ENCODE results near the gene SPESP1. TPM values are rescaled to one million over a fixed set of nuclear protein-coding genes. Genes with fewer than 3 reads are reported as not detected.

The SPESP1 gene
- polyA plus RNA-seq (2012; ENCODE audit: low read depth, missing spikeins), result 4.6 TPM

DNA sequence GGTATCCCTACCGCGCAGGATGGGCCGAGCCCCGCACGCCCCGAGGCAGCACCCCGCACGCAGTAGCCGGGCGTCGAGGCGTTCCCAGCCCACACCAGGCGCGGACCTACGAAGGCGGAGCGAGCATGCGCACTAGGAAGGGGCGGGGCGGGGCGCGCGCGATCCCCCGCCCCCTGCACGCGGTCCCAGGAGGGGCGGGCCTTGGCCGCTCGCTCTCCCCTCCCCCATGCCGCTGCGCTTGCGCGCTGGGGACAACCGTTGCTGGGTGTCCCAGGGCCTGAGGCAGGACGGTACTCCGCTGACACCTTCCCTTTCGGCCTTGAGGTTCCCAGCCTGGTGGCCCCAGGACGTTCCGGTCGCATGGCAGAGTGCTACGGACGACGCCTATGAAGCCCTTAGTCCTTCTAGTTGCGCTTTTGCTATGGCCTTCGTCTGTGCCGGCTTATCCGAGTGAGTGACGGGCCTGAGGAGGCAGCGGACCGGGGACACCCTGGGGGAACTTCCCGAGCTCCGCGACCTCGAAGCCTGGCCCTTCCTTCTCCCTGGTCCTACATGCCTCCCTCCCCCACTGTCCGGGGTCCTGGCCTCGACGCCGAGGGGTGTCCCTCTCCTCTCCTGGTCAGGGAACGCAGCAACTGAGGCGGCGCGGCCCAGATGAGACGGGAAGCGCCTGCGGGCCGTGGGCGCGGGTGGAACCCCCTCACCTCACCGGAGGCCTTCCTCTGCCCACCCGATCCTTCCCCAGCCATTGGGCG is at the start of gene SPESP1:
SPESP1 (plus strand) TSS at position 258 of the 755 bp plus-strand sequence; CDS start at position 387, 129 bp downstream.
- FAIRE-seq, result peak; percentile 97
- DNase-seq (ENCODE audit: insufficient read length, low spot score), result peak; percentile 79
- TF ChIP-seq POU2F2 (IDR thresholded peaks at IDR 0.05; ENCODE audit: low read depth, low read length) (no peak), POLR2A (IDR thresholded peaks at IDR 0.05; ENCODE audit: low read depth, low read length) (peak; percentile 68), POLR2AphosphoS5 (IDR thresholded peaks at IDR 0.05; ENCODE audit: low read depth, low read length) (peak; percentile 74)

DNA sequence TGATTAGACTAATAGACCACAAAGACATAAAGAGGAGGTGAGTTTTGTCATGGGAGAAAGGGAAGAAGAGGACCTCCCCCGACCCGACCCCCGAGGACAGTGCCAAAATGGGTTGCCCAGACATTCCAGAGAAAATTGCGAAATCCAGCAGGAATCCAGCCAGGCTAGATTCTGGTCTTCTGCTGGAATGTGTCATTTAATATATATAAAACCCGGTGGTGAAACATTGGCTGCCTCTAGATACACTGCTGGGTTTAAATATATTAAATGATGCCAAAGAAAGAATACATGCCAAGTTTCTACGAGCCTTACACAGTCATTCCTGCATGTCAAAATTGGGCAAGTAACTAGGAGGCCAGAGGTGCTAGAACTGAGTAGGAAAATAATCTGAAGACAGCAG is 45.3 kb upstream of the SPESP1 start:
- FAIRE-seq (no peak), DNase-seq (ENCODE audit: insufficient read length, low spot score) (no peak)
- TF ChIP-seq PAX5 (IDR thresholded peaks at IDR 0.05; ENCODE audit: insufficient read depth, low read length, severe bottlenecking) (no peak), POLR2A (IDR thresholded peaks at IDR 0.05; ENCODE audit: low read depth, low read length) (no peak), POLR2AphosphoS5 (IDR thresholded peaks at IDR 0.05; ENCODE audit: low read depth, low read length) (no peak), TAF1 (IDR thresholded peaks at IDR 0.05; ENCODE audit: low read depth, low read length) (no peak), SPI1 (IDR thresholded peaks at IDR 0.05; ENCODE audit: low read depth, low read length) (no peak), POU2F2 (IDR thresholded peaks at IDR 0.05; ENCODE audit: low read depth, low read length) (no peak)

DNA sequence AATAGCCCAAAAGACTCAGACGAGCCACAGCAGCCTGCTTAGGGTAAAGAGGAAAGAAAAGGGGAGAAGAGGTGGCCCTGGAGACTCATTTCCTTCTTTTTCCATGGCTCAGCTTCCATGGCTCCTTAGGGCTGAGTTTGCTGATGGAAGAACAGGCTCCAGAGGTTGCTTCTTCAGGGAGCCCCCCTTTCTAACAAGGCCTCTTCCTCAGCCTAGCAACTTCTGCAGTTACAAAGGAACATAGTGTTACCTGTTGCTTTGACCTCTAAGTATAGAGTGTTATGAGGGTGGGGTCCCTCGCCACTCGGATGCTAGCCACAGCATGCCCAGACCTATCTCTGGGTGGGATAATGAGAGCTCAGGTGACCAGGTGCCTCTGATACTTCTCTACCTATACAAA is 43.2 kb upstream of the SPESP1 start:
- FAIRE-seq (no peak), DNase-seq (ENCODE audit: insufficient read length, low spot score) (no peak)
- TF ChIP-seq TAF1 (IDR thresholded peaks at IDR 0.05; ENCODE audit: low read depth, low read length), result no peak
- TF ChIP-seq POLR2AphosphoS5 (IDR thresholded peaks at IDR 0.05; ENCODE audit: low read depth, low read length), result no peak
- TF ChIP-seq PAX5 (IDR thresholded peaks at IDR 0.05; ENCODE audit: insufficient read depth, low read length, severe bottlenecking), result no peak
- no peak for TF ChIP-seq SPI1 (IDR thresholded peaks at IDR 0.05; ENCODE audit: low read depth, low read length)
- no peak for TF ChIP-seq POU2F2 (IDR thresholded peaks at IDR 0.05; ENCODE audit: low read depth, low read length)
- no peak for TF ChIP-seq POLR2A (IDR thresholded peaks at IDR 0.05; ENCODE audit: low read depth, low read length)

DNA sequence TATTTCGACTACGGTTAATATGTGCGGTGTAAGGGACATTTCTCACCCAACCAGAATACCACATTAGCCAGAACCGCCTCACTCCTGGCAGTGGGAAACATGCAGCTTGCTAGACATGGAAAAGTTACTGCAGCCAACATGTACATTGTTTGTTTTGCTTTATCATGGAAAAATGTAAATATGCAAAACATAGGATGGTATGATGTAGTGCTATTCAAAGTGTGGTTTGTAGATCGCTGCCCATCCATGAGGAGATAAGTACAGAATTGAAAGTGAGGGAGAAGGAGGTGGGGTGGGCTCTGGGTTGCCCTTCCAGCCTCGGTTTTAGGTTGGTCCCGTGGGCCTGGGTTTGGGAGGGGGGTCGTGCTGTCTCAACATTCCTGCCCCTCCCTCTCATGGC is 42.5 kb upstream of the SPESP1 start:
- DNase-seq (ENCODE audit: insufficient read length, low spot score) (no peak), FAIRE-seq (no peak)
- TF ChIP-seq PAX5 (IDR thresholded peaks at IDR 0.05; ENCODE audit: insufficient read depth, low read length, severe bottlenecking), result no peak
- no peak for TF ChIP-seq POU2F2 (IDR thresholded peaks at IDR 0.05; ENCODE audit: low read depth, low read length)
- TF ChIP-seq POLR2A (IDR thresholded peaks at IDR 0.05; ENCODE audit: low read depth, low read length), result no peak
- TF ChIP-seq POLR2AphosphoS5 (IDR thresholded peaks at IDR 0.05; ENCODE audit: low read depth, low read length), result no peak
- no peak for TF ChIP-seq SPI1 (IDR thresholded peaks at IDR 0.05; ENCODE audit: low read depth, low read length)
- no peak for TF ChIP-seq TAF1 (IDR thresholded peaks at IDR 0.05; ENCODE audit: low read depth, low read length)

DNA sequence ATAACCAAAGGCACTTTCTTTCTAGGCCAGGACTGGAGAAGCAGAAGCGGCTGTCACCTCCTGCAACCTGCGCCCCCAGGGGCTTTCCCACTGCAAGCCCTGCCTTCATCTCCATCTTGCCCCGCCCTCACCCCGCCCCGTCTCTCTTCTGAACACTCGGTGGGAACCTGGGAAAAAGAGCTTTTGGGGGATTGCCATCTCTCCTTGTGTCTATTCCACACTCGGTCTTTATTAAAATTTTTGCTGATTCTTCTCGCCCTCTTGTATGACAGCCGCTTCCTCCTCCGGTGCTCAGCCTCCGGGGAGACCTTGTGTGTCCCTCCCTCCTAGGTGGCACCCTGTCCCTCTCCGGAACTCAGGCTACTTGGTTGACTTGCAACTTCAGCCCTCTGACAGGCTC is 41.9 kb upstream of the SPESP1 start:
- DNase-seq (ENCODE audit: insufficient read length, low spot score), result no peak
- FAIRE-seq, result no peak
- TF ChIP-seq POU2F2 (IDR thresholded peaks at IDR 0.05; ENCODE audit: low read depth, low read length) (no peak), PAX5 (IDR thresholded peaks at IDR 0.05; ENCODE audit: insufficient read depth, low read length, severe bottlenecking) (no peak), POLR2A (IDR thresholded peaks at IDR 0.05; ENCODE audit: low read depth, low read length) (no peak), POLR2AphosphoS5 (IDR thresholded peaks at IDR 0.05; ENCODE audit: low read depth, low read length) (no peak), SPI1 (IDR thresholded peaks at IDR 0.05; ENCODE audit: low read depth, low read length) (no peak), TAF1 (IDR thresholded peaks at IDR 0.05; ENCODE audit: low read depth, low read length) (no peak)

DNA sequence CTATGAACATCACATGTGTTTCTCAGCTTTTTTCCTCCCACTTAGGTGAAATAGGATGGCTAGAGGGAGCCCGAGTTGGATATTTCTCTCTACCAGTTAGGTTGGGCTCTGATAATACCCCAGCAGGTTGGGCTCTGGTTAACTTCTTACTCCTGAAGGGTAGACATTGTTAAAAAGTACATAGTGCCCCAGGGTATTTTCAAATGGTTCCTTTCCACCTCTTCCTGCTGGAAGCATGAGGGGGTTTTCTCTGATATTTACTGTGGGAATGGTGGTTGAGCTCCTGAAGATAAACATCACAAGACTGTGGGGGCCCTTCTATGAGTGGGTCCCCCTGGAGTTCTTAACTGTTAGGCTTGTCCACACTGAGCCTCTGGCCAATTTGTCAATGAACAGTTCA is 36.1 kb upstream of the SPESP1 start:
- no peak for TF ChIP-seq POLR2A (IDR thresholded peaks at IDR 0.05; ENCODE audit: low read depth, low read length)
- no peak for TF ChIP-seq SPI1 (IDR thresholded peaks at IDR 0.05; ENCODE audit: low read depth, low read length)
- TF ChIP-seq PAX5 (IDR thresholded peaks at IDR 0.05; ENCODE audit: insufficient read depth, low read length, severe bottlenecking), result no peak
- TF ChIP-seq TAF1 (IDR thresholded peaks at IDR 0.05; ENCODE audit: low read depth, low read length), result no peak
- TF ChIP-seq POLR2AphosphoS5 (IDR thresholded peaks at IDR 0.05; ENCODE audit: low read depth, low read length), result no peak
- TF ChIP-seq POU2F2 (IDR thresholded peaks at IDR 0.05; ENCODE audit: low read depth, low read length), result no peak
- DNase-seq (ENCODE audit: insufficient read length, low spot score), result no peak

DNA sequence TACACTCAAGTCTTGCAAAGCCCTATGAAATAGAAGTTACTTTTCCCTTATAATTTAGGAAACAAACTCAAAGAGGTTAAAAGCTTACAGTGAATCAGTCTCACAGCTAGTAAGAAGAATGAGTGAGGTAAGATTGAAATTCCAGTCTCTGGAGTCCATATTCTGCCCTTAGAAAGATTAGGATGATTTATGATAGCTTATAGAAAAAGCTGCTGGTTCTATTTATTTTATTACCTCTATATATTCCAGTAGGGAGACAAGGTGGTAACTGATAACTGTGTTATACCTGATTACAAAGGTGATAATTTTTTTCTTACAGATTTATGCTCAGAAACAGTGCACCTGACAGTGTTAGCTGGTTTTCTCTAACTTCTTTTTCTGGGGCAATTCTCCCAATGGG is 34.1 kb upstream of the SPESP1 start:
- FAIRE-seq (no peak), DNase-seq (ENCODE audit: insufficient read length, low spot score) (no peak)
- TF ChIP-seq SPI1 (IDR thresholded peaks at IDR 0.05; ENCODE audit: low read depth, low read length) (no peak), POLR2A (IDR thresholded peaks at IDR 0.05; ENCODE audit: low read depth, low read length) (no peak), POU2F2 (IDR thresholded peaks at IDR 0.05; ENCODE audit: low read depth, low read length) (no peak), TAF1 (IDR thresholded peaks at IDR 0.05; ENCODE audit: low read depth, low read length) (no peak), PAX5 (IDR thresholded peaks at IDR 0.05; ENCODE audit: insufficient read depth, low read length, severe bottlenecking) (no peak), POLR2AphosphoS5 (IDR thresholded peaks at IDR 0.05; ENCODE audit: low read depth, low read length) (no peak)

More for the DNA sequence above, 36.1 kb upstream of the SPESP1 start:
- FAIRE-seq, result no peak

DNA sequence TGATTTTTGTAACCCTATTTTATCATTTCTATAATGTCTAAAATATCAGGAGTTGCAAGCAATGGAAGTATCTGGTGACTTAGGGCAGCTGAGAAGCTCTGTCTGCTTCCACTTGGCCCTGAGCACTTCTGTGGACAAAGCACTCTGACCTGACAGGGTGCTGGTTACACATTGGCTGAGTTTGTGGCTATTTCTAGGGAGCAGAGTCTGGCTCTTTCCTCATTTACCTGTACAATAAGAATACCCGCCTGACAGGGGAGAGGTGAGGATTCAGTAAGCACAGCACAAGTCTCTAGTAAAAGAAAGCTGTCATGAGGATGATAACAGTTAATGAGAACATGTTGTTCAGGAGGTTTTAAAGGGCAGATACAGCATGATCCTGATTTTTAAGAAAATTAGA is 33.3 kb upstream of the SPESP1 start:
- DNase-seq (ENCODE audit: insufficient read length, low spot score) (no peak), FAIRE-seq (no peak)
- TF ChIP-seq PAX5 (IDR thresholded peaks at IDR 0.05; ENCODE audit: insufficient read depth, low read length, severe bottlenecking), result no peak
- TF ChIP-seq SPI1 (IDR thresholded peaks at IDR 0.05; ENCODE audit: low read depth, low read length), result no peak
- no peak for TF ChIP-seq POLR2AphosphoS5 (IDR thresholded peaks at IDR 0.05; ENCODE audit: low read depth, low read length)
- TF ChIP-seq POU2F2 (IDR thresholded peaks at IDR 0.05; ENCODE audit: low read depth, low read length), result no peak
- TF ChIP-seq TAF1 (IDR thresholded peaks at IDR 0.05; ENCODE audit: low read depth, low read length), result no peak
- no peak for TF ChIP-seq POLR2A (IDR thresholded peaks at IDR 0.05; ENCODE audit: low read depth, low read length)

DNA sequence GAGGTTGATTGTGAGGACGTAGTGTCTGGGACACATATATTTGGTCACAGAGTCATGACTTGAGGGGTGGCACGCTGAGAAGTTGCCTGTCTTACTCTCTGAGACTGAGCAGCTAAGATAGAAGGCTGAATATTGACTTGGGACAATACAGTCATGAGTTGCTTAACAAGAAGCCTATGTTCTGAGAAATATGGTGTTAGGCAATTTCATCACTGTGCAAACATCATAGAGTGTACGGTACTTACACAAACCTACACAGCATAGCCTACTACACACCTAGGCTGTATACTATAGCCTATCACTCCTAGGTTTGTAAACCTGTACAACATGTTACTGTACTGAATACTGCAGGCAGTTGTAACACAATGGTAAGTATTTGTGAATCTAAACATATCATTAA is 30.3 kb upstream of the SPESP1 start:
- no peak for TF ChIP-seq POLR2AphosphoS5 (IDR thresholded peaks at IDR 0.05; ENCODE audit: low read depth, low read length)
- no peak for TF ChIP-seq SPI1 (IDR thresholded peaks at IDR 0.05; ENCODE audit: low read depth, low read length)
- TF ChIP-seq POU2F2 (IDR thresholded peaks at IDR 0.05; ENCODE audit: low read depth, low read length), result no peak
- no peak for TF ChIP-seq POLR2A (IDR thresholded peaks at IDR 0.05; ENCODE audit: low read depth, low read length)
- TF ChIP-seq PAX5 (IDR thresholded peaks at IDR 0.05; ENCODE audit: insufficient read depth, low read length, severe bottlenecking), result no peak
- no peak for TF ChIP-seq TAF1 (IDR thresholded peaks at IDR 0.05; ENCODE audit: low read depth, low read length)
- DNase-seq (ENCODE audit: insufficient read length, low spot score), result no peak
- FAIRE-seq, result no peak
